HG03108 (cell line): ENCODE results near the gene HMGCR.
"Not testable (repeated sequence)": the region's sequence is repeated elsewhere in the genome, so short reads cannot be mapped to it uniquely, and the experiment has no call there.

Source experiments
- ATAC-seq: cut with Tn5 transposase; IDR thresholded peaks from one replicate; pipeline ENCODE4 v1.9.1; 2021; ENCODE audit warnings: moderate library complexity; ENCODE audit not compliant: unreplicated experiment

The HMGCR gene

GRCh38 chr5:75336615-75337336 is at the start of gene HMGCR:
Gene HMGCR, plus strand, starts transcription at chr5:75337220. Its CDS starts 5,386 bp downstream, at chr5:75342606.
- ATAC-seq, result peak; percentile 99

GRCh38 chr5:75291844-75292243 is 45.2 kb upstream of the HMGCR start:
- ATAC-seq, result not testable (repeated sequence)

GRCh38 chr5:75300084-75300483 is 36.9 kb upstream of the HMGCR start:
- no peak for ATAC-seq

GRCh38 chr5:75303419-75303818 is 33.6 kb upstream of the HMGCR start:
- no peak for ATAC-seq

- not testable (repeated sequence) for ATAC-seq
These were observed 32.5 kb upstream of the HMGCR start for GRCh38 chr5:75304486-75304885.

- ATAC-seq, result no peak
These were observed 30.3 kb upstream of the HMGCR start for GRCh38 chr5:75306746-75307145.

GRCh38 chr5:75310212-75310611 is 26.8 kb upstream of the HMGCR start:
- no peak for ATAC-seq

GRCh38 chr5:75319148-75319547 is 17.9 kb upstream of the HMGCR start:
- not testable (repeated sequence) for ATAC-seq

- no peak for ATAC-seq
These were observed 17.4 kb upstream of the HMGCR start for GRCh38 chr5:75319638-75320037.

- ATAC-seq, result no peak
These were observed 16.6 kb upstream of the HMGCR start for GRCh38 chr5:75320371-75320770.

GRCh38 chr5:75322066-75322465 is 15.0 kb upstream of the HMGCR start:
- ATAC-seq, result no peak

- no peak for ATAC-seq
These were observed 12.2 kb upstream of the HMGCR start for GRCh38 chr5:75324791-75325190.

- ATAC-seq, result no peak
These were observed 11.8 kb upstream of the HMGCR start for GRCh38 chr5:75325242-75325641.

- ATAC-seq, result no peak
These were observed 6.6 kb upstream of the HMGCR start for GRCh38 chr5:75330404-75330803.

GRCh38 chr5:75331095-75332090 is 5.6 kb upstream of the HMGCR start:
- ATAC-seq, result no peak

- ATAC-seq, result not testable (repeated sequence)
These were observed 3.3 kb upstream of the HMGCR start for GRCh38 chr5:75333759-75334158.

GRCh38 chr5:75334413-75334812 is 2.6 kb upstream of the HMGCR start:
- not testable (repeated sequence) for ATAC-seq

- ATAC-seq, result no peak
These were observed 1.5 kb upstream of the HMGCR start for GRCh38 chr5:75335486-75335885.

- no peak for ATAC-seq
These were observed 937 bp upstream of the HMGCR start for GRCh38 chr5:75335952-75336614.

- no peak for ATAC-seq
These were observed 474 bp downstream of the HMGCR start for GRCh38 chr5:75337366-75338021.

GRCh38 chr5:75338408-75338807 is 1.4 kb downstream of the HMGCR start:
- no peak for ATAC-seq
